HCT116 (cell line): ENCODE data around the gene TNFAIP8. TPM values are rescaled to one million over a fixed set of nuclear protein-coding genes. Genes with fewer than 3 reads are reported as not detected.

ENCODE experiments used
- ATAC-seq: fragments of 200-7000 bp; cut with Tn5 transposase; 2 replicates; pipeline ENCODE4 v1.9.1; 2020; ENCODE audit warnings: mild to moderate bottlenecking, moderate library complexity
- BruUV-seq: library from RNA; stranded (reverse); fragments of 400-500 nt; replicated peaks from 2 replicates; lab custom pipeline; 2021; lab: Mats Ljungman, UMichigan
- CTCF ChIA-PET: fragments of 300-600 bp; sonication (Branson Sonifier 250); formaldehyde crosslinking; loops from one replicate; lab custom pipeline; 2021; ENCODE audit warnings: antibody characterized with exemption; lab: Charles Lee
- POLR2A ChIA-PET: fragments of 300-600, 350-600 bp; sonication (Branson Sonifier 250); formaldehyde crosslinking; loops from one replicate; lab custom pipeline; 2021; ENCODE audit warnings: antibody characterized with exemption; lab: Charles Lee
- RAD21 ChIA-PET, 2 experiments: fragments of 300-600 bp; sonication (Branson Sonifier 250); formaldehyde crosslinking; loops; one replicate each; lab custom pipeline; 2023; ENCODE audit warnings: low total read pairs in 2 of 2; ENCODE audit not compliant: uncharacterized antibody in 2 of 2, unreplicated experiment in 2 of 2, low non-redundant PET in 1 of 2; lab: Charles Lee
- DNase-seq: peaks from one replicate; pipeline ENCODE4 v3.0.0-alpha.2; 2010; ENCODE audit warnings: low read depth, low spot score
- H2AFZ ChIP-seq: fragments of 200-600 bp; shearing (Covaris generic), sonication (generic); 2 replicates; pipeline ENCODE4 v1.6.1; 2017; ENCODE audit warnings: low read depth, mixed run types, mixed read lengths, antibody characterized with exemption, low read length; ENCODE audit not compliant: poor library complexity, severe bottlenecking
- H3K27ac ChIP-seq: 2 replicates; pipeline ENCODE4 v1.5.1; 2012; ENCODE audit warnings: low read depth, low read length
- H3K27me3 ChIP-seq: fragments of 200-600 bp; sonication (generic); 2 replicates; pipeline ENCODE4 v1.6.1; 2016; ENCODE audit warnings: mixed run types, low read length, mixed read lengths; ENCODE audit not compliant: insufficient read depth
- H3K36me3 ChIP-seq, 2 experiments: fragments of 200-500 bp in 1 of 2; fragments of 200-600 bp in 1 of 2; sonication (Bioruptor generic) in 1 of 2; sonication (generic) in 1 of 2; 2 replicates each; pipeline versions ENCODE4 v1.5.1 to v1.6.1; 2014 to 2016; ENCODE audit warnings: low read length in 2 of 2, inconsistent platforms in 1 of 2, mixed read lengths in 1 of 2, mixed run types in 1 of 2; ENCODE audit not compliant: insufficient read depth in 2 of 2, control insufficient read depth in 1 of 2
- H3K4me1 ChIP-seq, 2 experiments: fragments of 200-600 bp in 1 of 2; sonication (generic) in 1 of 2; 2 replicates each; pipeline versions ENCODE4 v1.5.1 to v1.6.1; 2012 to 2017; ENCODE audit warnings: low read length in 2 of 2, inconsistent platforms in 1 of 2, mild to moderate bottlenecking in 1 of 2, mixed read lengths in 1 of 2, mixed run types in 1 of 2, moderate library complexity in 1 of 2; ENCODE audit not compliant: insufficient read depth in 2 of 2, control insufficient read depth in 1 of 2
- H3K4me2 ChIP-seq: fragments of 200-600 bp; sonication (generic); 2 replicates; pipeline ENCODE4 v1.6.1; 2017; ENCODE audit warnings: mixed run types, low read length, mixed read lengths
- H3K4me3 ChIP-seq, 2 experiments: fragments of 200-600 bp in 1 of 2; sonication (generic) in 1 of 2; replicated peaks in 1 of 2; 2 replicates each; pipeline ENCODE4 v1.5.1; 2011 to 2016; ENCODE audit warnings: low read length in 2 of 2, control low read depth in 1 of 2, low read depth in 1 of 2, mild to moderate bottlenecking in 1 of 2, mixed read lengths in 1 of 2, mixed run types in 1 of 2
- H3K79me2 ChIP-seq: fragments of 200-600 bp; sonication (generic); 2 replicates; pipeline ENCODE4 v1.6.1; 2017; ENCODE audit warnings: mild to moderate bottlenecking, mixed run types, low read length, moderate library complexity, mixed read lengths; ENCODE audit not compliant: insufficient read depth
- H3K9ac ChIP-seq: fragments of 200-600 bp; sonication (generic); 2 replicates; pipeline ENCODE4 v1.6.1; 2016; ENCODE audit warnings: low read length, mixed read lengths
- H3K9me2 ChIP-seq: fragments of 200-600 bp; sonication (generic), shearing (Covaris generic); 2 replicates; pipeline ENCODE4 v1.6.1; 2017; ENCODE audit warnings: mixed run types, mild to moderate bottlenecking, moderate library complexity; ENCODE audit not compliant: insufficient read depth
- H3K9me3 ChIP-seq, 2 experiments: fragments of 200-500 bp in 1 of 2; fragments of 200-600 bp in 1 of 2; sonication (Bioruptor generic) in 1 of 2; sonication (generic) in 1 of 2; 2 replicates each; pipeline ENCODE4 v1.6.1; 2014 to 2017; ENCODE audit warnings: low read length in 2 of 2, mixed read lengths in 2 of 2, inconsistent platforms in 1 of 2, low read depth in 1 of 2, mild to moderate bottlenecking in 1 of 2, mixed run types in 1 of 2, moderate library complexity in 1 of 2; ENCODE audit not compliant: control insufficient read depth in 1 of 2, insufficient read depth in 1 of 2
- H4K20me1 ChIP-seq: fragments of 200-600 bp; sonication (generic), shearing (Covaris generic); 2 replicates; pipeline ENCODE4 v1.6.1; 2017; ENCODE audit warnings: mixed run types, mild to moderate bottlenecking, moderate library complexity; ENCODE audit not compliant: insufficient read depth
- EGR1 ChIP-seq: IDR thresholded peaks from 2 replicates; pipeline ENCODE4 v1.6.1; 2012; ENCODE audit warnings: low read depth
- ELF1 ChIP-seq: IDR thresholded peaks from 2 replicates; pipeline ENCODE4 v1.6.1; 2012; ENCODE audit warnings: low read depth, borderline replicate concordance
- EZH2 ChIP-seq: fragments of 200-600 bp; sonication (generic); IDR thresholded peaks from 2 replicates; pipeline ENCODE4 v1.6.1; 2017; ENCODE audit warnings: antibody characterized with exemption, mixed run types
- EZH2phosphoT487 ChIP-seq: fragments of 200-600 bp; IDR thresholded peaks from 2 replicates; pipeline ENCODE4 v1.6.1; 2018; ENCODE audit warnings: antibody characterized with exemption, borderline replicate concordance
- FOSL1 ChIP-seq: IDR thresholded peaks from 2 replicates; pipeline ENCODE4 v1.6.1; 2012; ENCODE audit warnings: low read depth
- JUND ChIP-seq: IDR thresholded peaks from 2 replicates; pipeline ENCODE4 v1.6.1; 2012
- POLR2A ChIP-seq: IDR thresholded peaks from 2 replicates; pipeline ENCODE4 v1.7.0; 2011; ENCODE audit warnings: borderline replicate concordance; ENCODE audit not compliant: insufficient read depth, insufficient read length; ENCODE audit errors: extremely low read depth
- RAD21 ChIP-seq: IDR thresholded peaks from 2 replicates; pipeline ENCODE4 v1.6.1; 2012; ENCODE audit warnings: low read depth, mild to moderate bottlenecking
- SIN3A ChIP-seq: IDR thresholded peaks from 2 replicates; pipeline ENCODE4 v1.6.1; 2012; ENCODE audit warnings: low read depth
- SP1 ChIP-seq: IDR thresholded peaks from 2 replicates; pipeline ENCODE4 v1.6.1; 2012; ENCODE audit warnings: low read depth
- SRF ChIP-seq: IDR thresholded peaks from 2 replicates; pipeline ENCODE4 v1.6.1; 2012; ENCODE audit warnings: low read depth
- YY1 ChIP-seq: IDR thresholded peaks from 2 replicates; pipeline ENCODE4 v1.6.1; 2011; ENCODE audit warnings: low read length, low read depth, moderate library complexity, mild to moderate bottlenecking; ENCODE audit not compliant: insufficient replicate concordance; ENCODE audit errors: extremely low read depth
- ZFX ChIP-seq: fragments of 450-650 bp; IDR thresholded peaks from 2 replicates; pipeline ENCODE4 v1.6.1; 2017
- ZNF274 ChIP-seq: fragments of 200-500 bp; sonication (Bioruptor generic); IDR thresholded peaks from 2 replicates; pipeline ENCODE4 v1.6.1; 2014; ENCODE audit warnings: mild to moderate bottlenecking, low read depth, low read length, inconsistent platforms
- intact Hi-C: fragments of 100-400 bp; cut with micrococcal nuclease; formaldehyde crosslinking; loops from 2 replicates; pipeline ENCODE4 v1.10.0; 2022
- total RNA-seq: library from RNA; stranded (reverse); gene quantifications from one replicate; pipeline ENCODE4 v1.2.1, GENCODE V29; 2021; ENCODE audit not compliant: unreplicated experiment
- TF ChIP-seq, protein P1 (sequence below): IDR thresholded peaks from 2 replicates; pipeline ENCODE4 v1.6.1; 2012
- TF ChIP-seq, protein P2 (sequence below): IDR thresholded peaks from 2 replicates; pipeline ENCODE4 v1.6.1; 2011; ENCODE audit warnings: mild to moderate bottlenecking, low read length, moderate library complexity; ENCODE audit not compliant: insufficient replicate concordance; ENCODE audit errors: extremely low read depth
- TF ChIP-seq, protein P3 (sequence below): IDR thresholded peaks from 2 replicates; pipeline ENCODE4 v1.6.1; 2012; ENCODE audit warnings: low read depth

Gene TNFAIP8
- total RNA-seq, 1 experiment from 2014 or later: 18.4 TPM

DNA sequence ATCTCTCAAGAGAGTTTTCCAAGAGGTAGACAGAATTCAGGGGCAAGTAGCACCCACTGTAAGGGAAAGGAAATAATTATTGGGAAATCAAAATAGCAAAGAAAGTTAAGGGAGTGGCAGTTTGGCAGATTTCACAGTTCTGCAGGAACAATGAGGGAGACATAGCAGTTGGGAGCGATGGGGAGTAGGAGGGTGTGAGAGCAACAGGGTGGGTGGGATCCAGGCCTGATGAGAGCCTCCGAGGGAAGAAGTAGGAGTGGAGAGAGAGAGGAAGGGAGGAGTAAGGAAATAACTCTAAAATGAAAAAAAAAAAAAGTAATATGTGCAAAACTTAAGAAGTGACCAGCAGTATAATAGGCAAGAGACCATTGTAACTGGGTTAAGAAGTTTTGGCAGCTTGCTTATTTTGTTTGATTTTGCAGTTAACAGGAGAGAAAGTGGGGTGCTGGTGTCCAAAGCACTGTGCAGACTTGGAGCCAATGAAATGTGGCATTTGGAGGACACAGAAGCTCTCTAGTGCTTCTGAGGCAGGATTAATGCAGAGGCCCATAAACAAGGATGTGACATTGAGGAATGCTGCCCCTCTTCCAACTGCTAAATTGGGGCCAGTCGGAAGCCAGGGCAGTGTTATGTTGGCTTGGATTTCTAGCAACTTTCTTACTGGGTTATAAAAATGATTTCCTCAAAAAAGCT lies 10.2 kb downstream of the TNFAIP8 start:
- no peaks in the 10 kb centered on the region for H3K9me2 ChIP-seq
- H3K9me3 ChIP-seq: no peaks in the 10 kb centered on the region
- CTCF ChIA-PET: no interaction called here
- H3K36me3 ChIP-seq: no peaks in the 10 kb centered on the region
- no peaks in the 10 kb centered on the region for H4K20me1 ChIP-seq
- ATAC-seq (no peak), DNase-seq (no peak)
- peaks cover 0 to 1% of the 10 kb centered on the region in 2 experiments; a peak in 1 of 4 replicates for H3K4me1 ChIP-seq
- H3K4me3 ChIP-seq: no peak overlapping the region
- H2AFZ ChIP-seq: no peak overlapping the region
- no peak overlapping the region for H3K27ac ChIP-seq
- H3K79me2 ChIP-seq: no peaks in the 10 kb centered on the region
- RAD21 ChIA-PET: no interaction called here
- H3K4me2 ChIP-seq: no peak overlapping the region
- POLR2A ChIA-PET: no interaction called here
- H3K27me3 ChIP-seq: no peaks in the 10 kb centered on the region
- TF ChIP-seq ELF1 (no peak), SP1 (no peak), EGR1 (no peak), ZFX (no peak), EZH2phosphoT487 (no peak), ZNF274 (no peak), SRF (no peak), POLR2A (no peak), RAD21 (no peak), JUND (no peak), EZH2 (no peak), SIN3A (no peak), FOSL1 (no peak), YY1 (no peak)
- TF ChIP-seq, protein P1, sequence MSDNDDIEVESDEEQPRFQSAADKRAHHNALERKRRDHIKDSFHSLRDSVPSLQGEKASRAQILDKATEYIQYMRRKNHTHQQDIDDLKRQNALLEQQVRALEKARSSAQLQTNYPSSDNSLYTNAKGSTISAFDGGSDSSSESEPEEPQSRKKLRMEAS: no peak
- TF ChIP-seq, protein P2, sequence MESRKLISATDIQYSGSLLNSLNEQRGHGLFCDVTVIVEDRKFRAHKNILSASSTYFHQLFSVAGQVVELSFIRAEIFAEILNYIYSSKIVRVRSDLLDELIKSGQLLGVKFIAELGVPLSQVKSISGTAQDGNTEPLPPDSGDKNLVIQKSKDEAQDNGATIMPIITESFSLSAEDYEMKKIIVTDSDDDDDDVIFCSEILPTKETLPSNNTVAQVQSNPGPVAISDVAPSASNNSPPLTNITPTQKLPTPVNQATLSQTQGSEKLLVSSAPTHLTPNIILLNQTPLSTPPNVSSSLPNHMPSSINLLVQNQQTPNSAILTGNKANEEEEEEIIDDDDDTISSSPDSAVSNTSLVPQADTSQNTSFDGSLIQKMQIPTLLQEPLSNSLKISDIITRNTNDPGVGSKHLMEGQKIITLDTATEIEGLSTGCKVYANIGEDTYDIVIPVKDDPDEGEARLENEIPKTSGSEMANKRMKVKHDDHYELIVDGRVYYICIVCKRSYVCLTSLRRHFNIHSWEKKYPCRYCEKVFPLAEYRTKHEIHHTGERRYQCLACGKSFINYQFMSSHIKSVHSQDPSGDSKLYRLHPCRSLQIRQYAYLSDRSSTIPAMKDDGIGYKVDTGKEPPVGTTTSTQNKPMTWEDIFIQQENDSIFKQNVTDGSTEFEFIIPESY: no peak
- TF ChIP-seq, protein P3, sequence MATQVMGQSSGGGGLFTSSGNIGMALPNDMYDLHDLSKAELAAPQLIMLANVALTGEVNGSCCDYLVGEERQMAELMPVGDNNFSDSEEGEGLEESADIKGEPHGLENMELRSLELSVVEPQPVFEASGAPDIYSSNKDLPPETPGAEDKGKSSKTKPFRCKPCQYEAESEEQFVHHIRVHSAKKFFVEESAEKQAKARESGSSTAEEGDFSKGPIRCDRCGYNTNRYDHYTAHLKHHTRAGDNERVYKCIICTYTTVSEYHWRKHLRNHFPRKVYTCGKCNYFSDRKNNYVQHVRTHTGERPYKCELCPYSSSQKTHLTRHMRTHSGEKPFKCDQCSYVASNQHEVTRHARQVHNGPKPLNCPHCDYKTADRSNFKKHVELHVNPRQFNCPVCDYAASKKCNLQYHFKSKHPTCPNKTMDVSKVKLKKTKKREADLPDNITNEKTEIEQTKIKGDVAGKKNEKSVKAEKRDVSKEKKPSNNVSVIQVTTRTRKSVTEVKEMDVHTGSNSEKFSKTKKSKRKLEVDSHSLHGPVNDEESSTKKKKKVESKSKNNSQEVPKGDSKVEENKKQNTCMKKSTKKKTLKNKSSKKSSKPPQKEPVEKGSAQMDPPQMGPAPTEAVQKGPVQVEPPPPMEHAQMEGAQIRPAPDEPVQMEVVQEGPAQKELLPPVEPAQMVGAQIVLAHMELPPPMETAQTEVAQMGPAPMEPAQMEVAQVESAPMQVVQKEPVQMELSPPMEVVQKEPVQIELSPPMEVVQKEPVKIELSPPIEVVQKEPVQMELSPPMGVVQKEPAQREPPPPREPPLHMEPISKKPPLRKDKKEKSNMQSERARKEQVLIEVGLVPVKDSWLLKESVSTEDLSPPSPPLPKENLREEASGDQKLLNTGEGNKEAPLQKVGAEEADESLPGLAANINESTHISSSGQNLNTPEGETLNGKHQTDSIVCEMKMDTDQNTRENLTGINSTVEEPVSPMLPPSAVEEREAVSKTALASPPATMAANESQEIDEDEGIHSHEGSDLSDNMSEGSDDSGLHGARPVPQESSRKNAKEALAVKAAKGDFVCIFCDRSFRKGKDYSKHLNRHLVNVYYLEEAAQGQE: no peak
- intact Hi-C loops: no loop called here
- BruUV-seq: no TSS peak
- H3K9ac ChIP-seq: no peak overlapping the region
